AG09309 (cell line): ENCODE measurements around the gene MEI4.

Source experiments
- DNase-seq: peaks from one replicate; pipeline ENCODE4 v3.0.0-alpha.2; 2010; ENCODE audit warnings: low read depth
- H3K4me3 ChIP-seq: 2 replicates; pipeline ENCODE4 v1.5.1; 2011; ENCODE audit warnings: mild to moderate bottlenecking, low read depth, low read length, moderate library complexity; ENCODE audit not compliant: control insufficient read depth
- TF ChIP-seq, protein P1 (sequence below): IDR thresholded peaks from 2 replicates; pipeline ENCODE4 v1.5.1; 2011; ENCODE audit warnings: mild to moderate bottlenecking, low read depth, low read length, inconsistent platforms; ENCODE audit not compliant: insufficient read depth, control insufficient read depth; ENCODE audit errors: missing control alignments

The MEI4 gene

DNA sequence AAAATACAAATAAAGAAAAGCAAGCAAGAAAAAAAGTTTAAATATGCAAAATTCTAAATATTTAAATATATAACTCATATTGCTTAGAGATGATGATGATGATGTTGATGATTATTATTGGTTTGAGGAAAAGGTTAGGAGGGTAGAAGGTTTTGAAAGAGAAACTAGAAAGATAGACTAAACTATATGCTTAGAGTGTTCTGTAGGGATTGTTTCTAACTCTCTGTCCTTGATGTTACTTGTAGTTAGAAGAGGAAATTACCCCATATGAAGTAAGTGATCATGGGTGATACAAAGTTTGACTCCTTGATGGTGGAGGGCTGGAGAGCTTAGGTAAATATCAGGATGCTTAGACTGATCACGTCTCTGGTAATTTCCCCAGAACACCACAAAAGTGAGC lies 159.5 kb downstream of the MEI4 start:
- no peak for DNase-seq
- no peak overlapping the region for H3K4me3 ChIP-seq
- TF ChIP-seq, protein P1, sequence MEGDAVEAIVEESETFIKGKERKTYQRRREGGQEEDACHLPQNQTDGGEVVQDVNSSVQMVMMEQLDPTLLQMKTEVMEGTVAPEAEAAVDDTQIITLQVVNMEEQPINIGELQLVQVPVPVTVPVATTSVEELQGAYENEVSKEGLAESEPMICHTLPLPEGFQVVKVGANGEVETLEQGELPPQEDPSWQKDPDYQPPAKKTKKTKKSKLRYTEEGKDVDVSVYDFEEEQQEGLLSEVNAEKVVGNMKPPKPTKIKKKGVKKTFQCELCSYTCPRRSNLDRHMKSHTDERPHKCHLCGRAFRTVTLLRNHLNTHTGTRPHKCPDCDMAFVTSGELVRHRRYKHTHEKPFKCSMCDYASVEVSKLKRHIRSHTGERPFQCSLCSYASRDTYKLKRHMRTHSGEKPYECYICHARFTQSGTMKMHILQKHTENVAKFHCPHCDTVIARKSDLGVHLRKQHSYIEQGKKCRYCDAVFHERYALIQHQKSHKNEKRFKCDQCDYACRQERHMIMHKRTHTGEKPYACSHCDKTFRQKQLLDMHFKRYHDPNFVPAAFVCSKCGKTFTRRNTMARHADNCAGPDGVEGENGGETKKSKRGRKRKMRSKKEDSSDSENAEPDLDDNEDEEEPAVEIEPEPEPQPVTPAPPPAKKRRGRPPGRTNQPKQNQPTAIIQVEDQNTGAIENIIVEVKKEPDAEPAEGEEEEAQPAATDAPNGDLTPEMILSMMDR: no peak

DNA sequence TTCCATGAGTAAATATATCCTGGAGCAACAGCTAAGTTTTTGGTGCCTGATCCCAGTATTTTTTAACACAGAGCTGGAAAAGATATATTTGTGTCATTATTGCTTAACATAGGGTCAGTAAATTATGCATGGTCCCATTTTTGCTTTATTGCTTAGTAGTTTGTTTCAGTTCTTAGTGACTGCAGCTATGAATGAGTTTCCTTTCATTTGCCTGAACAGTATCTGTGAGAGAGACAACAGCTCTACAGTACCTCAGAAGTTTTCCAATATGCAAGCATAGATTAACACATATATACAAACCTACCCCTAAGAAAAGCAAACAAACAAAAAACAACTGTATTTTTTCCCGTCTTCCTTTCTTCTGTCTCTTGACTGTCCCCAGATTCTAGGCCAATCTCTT lies 160.3 kb downstream of the MEI4 start:
- no peak for DNase-seq
- TF ChIP-seq, protein P1: no peak
- H3K4me3 ChIP-seq: no peak overlapping the region

DNA sequence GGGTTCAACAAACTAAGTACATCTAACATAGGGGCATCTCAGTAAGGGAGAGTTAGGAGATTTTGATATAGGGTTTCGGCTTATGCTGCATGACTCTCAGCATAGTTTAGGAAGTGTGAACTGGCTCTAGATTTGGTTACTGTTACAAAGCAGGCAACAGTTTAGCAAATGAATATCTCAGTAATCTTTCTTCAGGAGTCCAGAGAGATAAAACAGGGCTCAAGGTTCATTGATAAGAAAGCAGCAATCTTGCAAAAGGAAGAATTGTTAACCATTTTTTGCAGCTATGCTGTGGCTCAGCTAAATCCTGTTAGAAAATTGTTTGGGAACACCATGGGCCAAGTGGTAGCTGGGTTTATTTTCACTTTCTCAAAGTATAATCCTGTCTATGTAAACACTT lies 161.3 kb downstream of the MEI4 start:
- no peak for DNase-seq
- no peak overlapping the region for H3K4me3 ChIP-seq
- TF ChIP-seq, protein P1: no peak

DNA sequence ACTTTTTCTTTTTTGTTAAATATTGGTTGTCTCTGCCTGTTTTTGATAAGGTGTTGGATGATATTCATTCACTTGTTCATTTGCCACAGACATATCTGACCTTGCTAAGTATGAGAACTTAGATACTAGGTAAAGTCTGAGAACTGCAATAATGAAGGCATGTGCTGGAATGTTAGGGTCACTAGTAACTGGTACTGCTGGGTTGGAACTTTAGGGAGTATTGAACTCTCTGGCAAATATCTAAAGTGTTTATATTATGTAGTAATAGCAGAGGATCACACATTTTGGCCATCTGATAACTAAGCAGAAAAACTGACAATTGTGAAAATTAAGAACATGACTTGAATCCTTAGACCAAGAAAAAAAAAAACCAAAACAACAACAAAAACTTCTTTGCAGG lies 162.7 kb downstream of the MEI4 start:
- TF ChIP-seq, protein P1: no peak
- no peak overlapping the region for H3K4me3 ChIP-seq
- DNase-seq: no peak

DNA sequence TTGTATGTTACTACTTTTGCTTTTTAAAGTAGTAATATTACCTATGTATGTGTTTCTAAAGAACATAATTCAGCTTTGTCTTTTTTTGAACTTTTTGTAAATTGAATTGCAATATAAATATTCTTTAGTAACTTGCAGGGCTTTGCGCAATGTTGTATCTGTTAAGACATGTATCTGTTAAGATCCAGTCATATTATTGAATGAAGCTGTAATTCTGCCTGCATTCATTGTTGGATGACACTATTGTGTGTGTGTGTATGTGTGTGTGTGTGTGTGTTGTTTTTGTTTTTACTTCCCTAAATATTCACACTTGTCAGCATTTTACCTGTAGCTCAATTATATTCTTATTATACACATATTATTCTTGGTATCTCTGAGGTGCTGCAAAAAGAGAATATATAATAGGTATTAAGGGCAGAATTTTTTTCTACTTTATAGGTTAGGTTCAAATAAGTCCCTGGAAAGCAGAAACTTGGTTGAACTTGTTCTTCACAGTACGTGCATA lies 164.0 kb downstream of the MEI4 start:
- DNase-seq: no peak
- no peak overlapping the region for H3K4me3 ChIP-seq
- TF ChIP-seq, protein P1: no peak

DNA sequence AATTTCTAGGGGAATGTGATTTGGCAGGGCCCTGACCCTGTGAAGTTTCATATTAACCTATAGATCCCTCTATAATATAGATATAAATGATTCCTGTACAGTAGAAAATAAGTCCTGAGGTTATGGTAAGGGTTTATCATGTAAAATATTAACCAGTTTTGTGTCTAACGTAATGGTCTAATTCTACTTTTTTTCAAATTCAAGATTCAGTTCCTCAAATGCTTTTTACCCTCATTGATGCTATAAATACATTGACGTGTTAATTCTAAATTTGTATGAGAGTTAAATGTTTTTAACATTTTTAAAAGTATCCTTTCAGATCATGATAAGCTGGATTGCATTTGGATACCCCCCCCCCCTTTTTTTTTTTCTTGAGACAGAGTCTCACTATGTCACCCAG lies 169.4 kb downstream of the MEI4 start:
- DNase-seq: no peak
- H3K4me3 ChIP-seq: no peak overlapping the region
- TF ChIP-seq, protein P1: no peak

DNA sequence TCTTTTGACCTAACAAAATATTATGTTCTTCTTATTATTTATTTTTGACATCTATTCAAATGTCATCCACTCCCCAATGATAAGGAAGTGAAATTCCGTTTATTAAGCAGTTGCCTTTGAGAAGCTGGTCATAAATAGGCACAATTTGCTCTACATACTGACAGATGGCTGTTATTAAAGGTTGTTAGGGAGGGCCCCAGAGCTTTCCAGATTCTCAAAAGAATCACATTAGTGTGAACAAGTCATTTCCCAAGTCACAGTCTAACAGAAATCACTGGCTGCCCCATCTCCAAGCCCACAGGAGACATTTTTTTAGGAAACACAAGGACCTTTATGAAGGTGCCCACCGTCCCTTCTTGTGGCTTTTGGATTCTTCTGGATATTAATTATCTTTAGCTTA lies 172.4 kb downstream of the MEI4 start:
- TF ChIP-seq, protein P1: no peak
- no peak for DNase-seq
- H3K4me3 ChIP-seq: no peak overlapping the region
